Measurements from ENCODE around the gene HBS1L.

DNA sequence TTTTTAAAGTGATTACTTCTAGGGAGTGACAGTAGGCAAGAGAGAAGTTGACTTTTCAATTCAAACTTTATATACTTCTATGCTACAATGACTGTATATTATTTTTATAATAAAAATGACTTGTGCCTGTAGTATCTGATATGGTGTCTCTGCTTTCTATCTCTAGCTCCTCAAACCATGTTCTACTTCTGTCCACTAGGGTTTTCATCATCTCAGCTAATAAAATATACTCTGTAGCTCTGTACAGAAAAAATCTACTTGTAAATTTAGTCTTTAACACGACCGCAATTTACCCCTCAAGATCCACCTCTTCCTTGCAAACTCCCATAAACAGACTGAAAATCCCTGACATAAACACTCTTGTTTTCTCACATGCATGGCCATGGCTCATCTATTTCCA, 42.3 kb downstream of the HBS1L start:
- TF ChIP-seq, protein P1, sequence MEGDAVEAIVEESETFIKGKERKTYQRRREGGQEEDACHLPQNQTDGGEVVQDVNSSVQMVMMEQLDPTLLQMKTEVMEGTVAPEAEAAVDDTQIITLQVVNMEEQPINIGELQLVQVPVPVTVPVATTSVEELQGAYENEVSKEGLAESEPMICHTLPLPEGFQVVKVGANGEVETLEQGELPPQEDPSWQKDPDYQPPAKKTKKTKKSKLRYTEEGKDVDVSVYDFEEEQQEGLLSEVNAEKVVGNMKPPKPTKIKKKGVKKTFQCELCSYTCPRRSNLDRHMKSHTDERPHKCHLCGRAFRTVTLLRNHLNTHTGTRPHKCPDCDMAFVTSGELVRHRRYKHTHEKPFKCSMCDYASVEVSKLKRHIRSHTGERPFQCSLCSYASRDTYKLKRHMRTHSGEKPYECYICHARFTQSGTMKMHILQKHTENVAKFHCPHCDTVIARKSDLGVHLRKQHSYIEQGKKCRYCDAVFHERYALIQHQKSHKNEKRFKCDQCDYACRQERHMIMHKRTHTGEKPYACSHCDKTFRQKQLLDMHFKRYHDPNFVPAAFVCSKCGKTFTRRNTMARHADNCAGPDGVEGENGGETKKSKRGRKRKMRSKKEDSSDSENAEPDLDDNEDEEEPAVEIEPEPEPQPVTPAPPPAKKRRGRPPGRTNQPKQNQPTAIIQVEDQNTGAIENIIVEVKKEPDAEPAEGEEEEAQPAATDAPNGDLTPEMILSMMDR (IDR thresholded peaks at IDR 0.05; ENCODE audit: poor library complexity): no peak
- no peak for TF ChIP-seq EZH2 (IDR thresholded peaks at IDR 0.05; ENCODE audit: borderline replicate concordance)
- no peak for TF ChIP-seq EZH2phosphoT487 (IDR thresholded peaks at IDR 0.05; ENCODE audit: low read depth, severe bottlenecking, unreplicated experiment)

Measured in hepatocyte (in vitro differentiated cells).